ENCODE measurements around the gene NPR2.
A peak's percentile ranks its signal among the peaks of the same experiment; 100 is the strongest.

The NPR2 gene

DNA sequence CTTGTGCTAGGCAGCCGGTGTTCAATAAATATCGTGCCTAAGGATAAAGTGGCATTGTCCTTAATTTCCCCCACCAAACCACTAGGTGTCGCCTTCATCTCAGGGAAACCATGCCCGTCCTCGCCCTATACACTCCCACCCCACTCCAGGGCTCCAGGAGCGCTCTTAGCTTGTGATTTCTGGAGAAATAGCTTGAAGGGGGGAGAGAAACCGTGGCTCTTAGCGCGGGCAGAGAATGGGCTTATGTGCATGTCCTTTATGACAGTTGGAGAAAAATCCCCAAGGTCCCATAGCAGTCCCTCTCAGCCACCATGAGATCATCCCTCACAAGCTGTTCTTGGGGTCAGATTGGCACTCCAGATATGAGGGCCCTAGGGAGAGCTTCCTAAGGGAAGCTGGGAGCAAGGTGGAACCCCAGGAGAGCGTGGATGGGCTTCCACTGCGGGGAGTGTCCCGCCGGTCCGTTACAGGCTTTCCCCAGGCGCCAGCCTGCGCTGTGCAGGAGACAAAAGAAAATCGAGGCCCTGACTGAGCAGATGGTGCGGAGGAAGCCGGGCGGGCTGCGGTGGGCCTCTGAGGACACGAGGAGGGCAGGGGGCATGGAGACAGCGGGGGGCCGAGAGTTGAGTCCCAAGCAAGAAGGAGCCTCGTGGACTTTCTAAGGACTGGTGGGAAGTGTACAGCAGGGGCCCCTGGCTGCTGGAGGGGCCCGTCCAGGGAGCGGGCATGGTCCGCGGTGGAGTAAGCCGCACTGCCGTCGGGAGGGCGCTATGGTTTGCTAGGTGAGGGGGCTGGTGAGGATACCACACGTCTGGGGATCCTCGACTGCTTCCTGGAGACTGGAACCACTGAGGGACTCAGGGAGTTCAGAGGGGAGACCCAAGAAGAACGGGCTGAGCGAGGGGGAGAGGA, 750 bp upstream of the NPR2 start:
- Histone ChIP-seq H3K9me3 (no peaks in the 10 kb centered on the region), H3K4me3 (ENCODE audit: low read depth, low read length) (peak overlapping the region; percentile 39), H3K27me3 (no peaks in the 10 kb centered on the region), H3K36me3 (no peaks in the 10 kb centered on the region), H3K4me1 (peaks cover 11% of the 10 kb centered on the region)
- DNase-seq, result peak; percentile 85
- TF ChIP-seq, protein P1, sequence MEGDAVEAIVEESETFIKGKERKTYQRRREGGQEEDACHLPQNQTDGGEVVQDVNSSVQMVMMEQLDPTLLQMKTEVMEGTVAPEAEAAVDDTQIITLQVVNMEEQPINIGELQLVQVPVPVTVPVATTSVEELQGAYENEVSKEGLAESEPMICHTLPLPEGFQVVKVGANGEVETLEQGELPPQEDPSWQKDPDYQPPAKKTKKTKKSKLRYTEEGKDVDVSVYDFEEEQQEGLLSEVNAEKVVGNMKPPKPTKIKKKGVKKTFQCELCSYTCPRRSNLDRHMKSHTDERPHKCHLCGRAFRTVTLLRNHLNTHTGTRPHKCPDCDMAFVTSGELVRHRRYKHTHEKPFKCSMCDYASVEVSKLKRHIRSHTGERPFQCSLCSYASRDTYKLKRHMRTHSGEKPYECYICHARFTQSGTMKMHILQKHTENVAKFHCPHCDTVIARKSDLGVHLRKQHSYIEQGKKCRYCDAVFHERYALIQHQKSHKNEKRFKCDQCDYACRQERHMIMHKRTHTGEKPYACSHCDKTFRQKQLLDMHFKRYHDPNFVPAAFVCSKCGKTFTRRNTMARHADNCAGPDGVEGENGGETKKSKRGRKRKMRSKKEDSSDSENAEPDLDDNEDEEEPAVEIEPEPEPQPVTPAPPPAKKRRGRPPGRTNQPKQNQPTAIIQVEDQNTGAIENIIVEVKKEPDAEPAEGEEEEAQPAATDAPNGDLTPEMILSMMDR (IDR thresholded peaks at IDR 0.05; ENCODE audit: low read depth, low read length), result peak; percentile 94

DNA sequence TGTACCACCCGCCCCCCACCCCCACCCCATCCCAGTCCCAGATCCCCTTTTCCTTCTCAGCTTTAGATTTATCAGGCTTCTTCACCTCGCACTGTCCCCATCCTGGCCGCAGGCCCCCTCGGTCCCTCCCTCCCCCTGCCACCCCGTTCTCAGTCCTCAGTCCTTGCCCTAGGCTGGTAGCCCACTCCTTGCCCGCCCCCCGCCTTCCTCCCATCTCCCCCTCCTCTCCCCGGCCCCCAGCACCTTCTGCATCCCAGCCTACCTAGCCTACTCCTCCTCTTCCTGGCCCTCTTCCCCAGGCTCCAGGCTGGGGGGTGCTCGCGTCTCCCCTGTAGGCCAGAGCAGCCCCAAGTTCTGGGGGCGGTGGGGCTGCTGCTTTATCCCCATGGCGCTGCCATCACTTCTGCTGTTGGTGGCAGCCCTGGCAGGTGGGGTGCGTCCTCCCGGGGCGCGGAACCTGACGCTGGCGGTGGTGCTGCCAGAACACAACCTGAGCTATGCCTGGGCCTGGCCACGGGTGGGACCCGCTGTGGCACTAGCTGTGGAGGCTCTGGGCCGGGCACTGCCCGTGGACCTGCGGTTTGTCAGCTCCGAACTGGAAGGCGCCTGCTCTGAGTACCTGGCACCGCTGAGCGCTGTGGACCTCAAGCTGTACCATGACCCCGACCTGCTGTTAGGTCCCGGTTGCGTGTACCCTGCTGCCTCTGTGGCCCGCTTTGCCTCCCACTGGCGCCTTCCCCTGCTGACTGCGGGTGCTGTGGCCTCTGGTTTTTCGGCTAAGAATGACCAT, 828 bp downstream of the NPR2 start:
- TF ChIP-seq, protein P1 (IDR thresholded peaks at IDR 0.05; ENCODE audit: low read depth, low read length), result no peak
- DNase-seq, result no peak
- peak overlapping the region; percentile 57 for H3K4me3 ChIP-seq (ENCODE audit: low read depth, low read length)

DNA sequence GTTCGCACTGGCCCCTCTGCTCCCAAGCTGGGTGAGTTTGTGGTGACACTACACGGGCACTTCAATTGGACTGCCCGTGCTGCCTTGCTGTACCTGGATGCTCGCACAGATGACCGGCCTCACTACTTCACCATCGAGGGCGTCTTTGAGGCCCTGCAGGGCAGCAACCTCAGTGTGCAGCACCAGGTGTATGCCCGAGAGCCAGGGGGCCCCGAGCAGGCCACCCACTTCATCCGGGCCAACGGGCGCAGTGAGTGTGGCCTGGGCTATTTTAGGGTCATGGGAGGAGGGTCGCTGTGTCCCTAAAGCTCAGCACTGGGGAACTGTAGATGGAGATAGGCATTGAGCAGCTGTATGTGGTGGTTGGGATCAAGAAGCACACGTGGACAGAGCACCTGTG, 1.4 kb downstream of the NPR2 start:
- Histone ChIP-seq H3K36me3 (no peaks in the 10 kb centered on the region), H3K4me1 (peaks cover 12% of the 10 kb centered on the region), H3K4me3 (ENCODE audit: low read depth, low read length) (no peak overlapping the region), H3K27me3 (no peaks in the 10 kb centered on the region), H3K9me3 (no peaks in the 10 kb centered on the region)
- no peak for DNase-seq
- TF ChIP-seq, protein P1 (IDR thresholded peaks at IDR 0.05; ENCODE audit: low read depth, low read length), result no peak

More for the DNA sequence above, 828 bp downstream of the NPR2 start:
- H3K4me1 ChIP-seq, result peaks cover 11% of the 10 kb centered on the region
- no peaks in the 10 kb centered on the region for H3K27me3 ChIP-seq
- H3K36me3 ChIP-seq, result no peaks in the 10 kb centered on the region
- H3K9me3 ChIP-seq, result no peaks in the 10 kb centered on the region

DNA sequence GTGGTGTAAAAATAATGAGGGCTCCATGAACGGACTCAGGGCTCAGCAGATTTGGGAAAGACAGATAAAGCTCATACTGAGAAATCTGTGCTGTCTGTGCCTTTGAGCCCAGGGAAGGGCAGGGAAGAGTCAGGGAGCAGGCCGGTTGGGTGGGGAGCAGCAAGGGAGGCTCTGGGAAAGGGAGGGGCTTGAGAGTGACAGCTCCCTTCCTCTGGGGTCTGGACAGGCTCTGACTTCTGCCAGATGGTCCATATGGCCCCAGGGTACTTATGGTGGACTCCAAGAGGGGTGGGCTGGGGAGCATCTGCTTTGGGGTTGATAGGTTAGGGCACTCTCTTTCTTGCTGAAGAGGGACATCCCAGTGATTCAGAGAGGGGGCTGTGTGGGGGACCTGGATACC, 2.1 kb downstream of the NPR2 start:
- Histone ChIP-seq H3K27me3 (no peaks in the 10 kb centered on the region), H3K4me3 (ENCODE audit: low read depth, low read length) (no peak overlapping the region)
- DNase-seq, result peak; percentile 69

DNA sequence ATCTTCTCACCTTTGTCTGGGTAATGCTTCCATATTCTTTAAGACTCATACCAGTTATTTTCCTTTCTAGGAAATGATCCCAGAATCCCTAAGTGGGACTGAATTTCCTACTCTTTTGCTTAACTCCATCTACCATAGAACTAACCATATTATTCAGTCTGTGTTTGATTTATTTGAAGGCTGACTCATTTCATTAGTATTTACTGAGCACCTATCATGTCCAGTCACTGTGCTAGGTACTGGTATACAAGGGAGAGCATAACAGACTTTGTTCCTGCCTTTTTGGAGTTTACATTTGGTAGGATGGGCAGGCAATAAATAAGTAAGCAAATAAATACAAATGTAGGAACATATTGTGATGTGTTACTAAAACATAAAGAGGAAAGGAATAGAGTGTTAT, 4.3 kb downstream of the NPR2 start:
- H3K4me1 ChIP-seq, result peaks cover 21% of the 10 kb centered on the region
- TF ChIP-seq, protein P1 (IDR thresholded peaks at IDR 0.05; ENCODE audit: low read depth, low read length), result no peak
- H3K4me3 ChIP-seq (ENCODE audit: low read depth, low read length), result no peak overlapping the region
- H3K36me3 ChIP-seq, result no peaks in the 10 kb centered on the region
- no peaks in the 10 kb centered on the region for H3K9me3 ChIP-seq
- DNase-seq, result no peak
- no peaks in the 10 kb centered on the region for H3K27me3 ChIP-seq

More for the DNA sequence above, 2.1 kb downstream of the NPR2 start:
- Histone ChIP-seq H3K9me3 (no peaks in the 10 kb centered on the region), H3K36me3 (no peaks in the 10 kb centered on the region), H3K4me1 (peaks cover 16% of the 10 kb centered on the region)
- TF ChIP-seq, protein P1 (IDR thresholded peaks at IDR 0.05; ENCODE audit: low read depth, low read length), result no peak

All from BE2C (cell line).